ENCODE data around the gene NCOA7. TPM values are rescaled to one million over a fixed set of nuclear protein-coding genes. Genes with fewer than 3 reads are reported as not detected.

The NCOA7 gene
- total and polyA plus RNA-seq, 10 of the 15 experiments (the other 5 are each of a cell fraction or from before 2014, with no cell fraction given): 18.9 to 50.3 (median 34.2) TPM

DNA sequence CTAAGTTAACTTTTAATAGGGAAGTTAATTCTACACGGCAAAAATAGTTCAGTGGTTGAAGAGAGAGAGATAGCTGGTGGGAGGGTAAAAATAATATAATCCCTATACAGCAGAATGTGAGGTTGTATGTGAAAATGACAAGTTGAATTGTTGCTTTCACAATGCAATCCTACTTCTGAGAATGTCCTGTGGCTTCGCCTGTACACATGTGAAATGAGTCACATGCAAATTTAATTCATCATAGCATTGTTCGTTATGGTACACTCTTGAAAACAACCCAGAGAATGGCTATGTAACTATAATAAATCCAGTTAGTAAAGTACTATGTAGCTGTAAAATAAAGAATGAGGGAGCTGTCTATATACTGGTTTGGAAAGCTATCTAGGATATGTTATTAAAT lies 119.8 kb downstream of the NCOA7 start (continued):
- TF ChIP-seq, protein P1, sequence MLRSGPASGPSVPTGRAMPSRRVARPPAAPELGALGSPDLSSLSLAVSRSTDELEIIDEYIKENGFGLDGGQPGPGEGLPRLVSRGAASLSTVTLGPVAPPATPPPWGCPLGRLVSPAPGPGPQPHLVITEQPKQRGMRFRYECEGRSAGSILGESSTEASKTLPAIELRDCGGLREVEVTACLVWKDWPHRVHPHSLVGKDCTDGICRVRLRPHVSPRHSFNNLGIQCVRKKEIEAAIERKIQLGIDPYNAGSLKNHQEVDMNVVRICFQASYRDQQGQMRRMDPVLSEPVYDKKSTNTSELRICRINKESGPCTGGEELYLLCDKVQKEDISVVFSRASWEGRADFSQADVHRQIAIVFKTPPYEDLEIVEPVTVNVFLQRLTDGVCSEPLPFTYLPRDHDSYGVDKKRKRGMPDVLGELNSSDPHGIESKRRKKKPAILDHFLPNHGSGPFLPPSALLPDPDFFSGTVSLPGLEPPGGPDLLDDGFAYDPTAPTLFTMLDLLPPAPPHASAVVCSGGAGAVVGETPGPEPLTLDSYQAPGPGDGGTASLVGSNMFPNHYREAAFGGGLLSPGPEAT (IDR thresholded peaks at IDR 0.05; ENCODE audit: low read depth): peak; percentile 55; the same call in 1 of the 2 replicates
- TF ChIP-seq CBFB (IDR thresholded peaks at IDR 0.05; ENCODE audit: low read depth): peak; percentile 48; the same call in 1 of the 2 replicates
- TF ChIP-seq NBN (IDR thresholded peaks at IDR 0.05): no peak
- peak; percentile 93 for TF ChIP-seq RUNX3 (IDR thresholded peaks at IDR 0.05; ENCODE audit: low read length)
- TF ChIP-seq POLR2A (IDR thresholded peaks at IDR 0.05; ENCODE audit: low read depth, low read length): no peak
- TF ChIP-seq FOXM1 (IDR thresholded peaks at IDR 0.05; ENCODE audit: low read depth, low read length): peak; percentile 64; the same call in 1 of the 2 replicates
- no peak for TF ChIP-seq SP1 (IDR thresholded peaks at IDR 0.05; ENCODE audit: low read depth, low read length)
- no peak for TF ChIP-seq SIX5 (IDR thresholded peaks at IDR 0.05; ENCODE audit: low read depth, low read length, severe bottlenecking)
- TF ChIP-seq MXI1 (IDR thresholded peaks at IDR 0.05; ENCODE audit: low read depth, low read length): no peak
- TF ChIP-seq BRCA1 (IDR thresholded peaks at IDR 0.05; ENCODE audit: low read depth, low read length): no peak
- no peak for TF ChIP-seq ZNF274 (IDR thresholded peaks at IDR 0.05; ENCODE audit: insufficient read depth, insufficient read length)
- TF ChIP-seq, protein P2, sequence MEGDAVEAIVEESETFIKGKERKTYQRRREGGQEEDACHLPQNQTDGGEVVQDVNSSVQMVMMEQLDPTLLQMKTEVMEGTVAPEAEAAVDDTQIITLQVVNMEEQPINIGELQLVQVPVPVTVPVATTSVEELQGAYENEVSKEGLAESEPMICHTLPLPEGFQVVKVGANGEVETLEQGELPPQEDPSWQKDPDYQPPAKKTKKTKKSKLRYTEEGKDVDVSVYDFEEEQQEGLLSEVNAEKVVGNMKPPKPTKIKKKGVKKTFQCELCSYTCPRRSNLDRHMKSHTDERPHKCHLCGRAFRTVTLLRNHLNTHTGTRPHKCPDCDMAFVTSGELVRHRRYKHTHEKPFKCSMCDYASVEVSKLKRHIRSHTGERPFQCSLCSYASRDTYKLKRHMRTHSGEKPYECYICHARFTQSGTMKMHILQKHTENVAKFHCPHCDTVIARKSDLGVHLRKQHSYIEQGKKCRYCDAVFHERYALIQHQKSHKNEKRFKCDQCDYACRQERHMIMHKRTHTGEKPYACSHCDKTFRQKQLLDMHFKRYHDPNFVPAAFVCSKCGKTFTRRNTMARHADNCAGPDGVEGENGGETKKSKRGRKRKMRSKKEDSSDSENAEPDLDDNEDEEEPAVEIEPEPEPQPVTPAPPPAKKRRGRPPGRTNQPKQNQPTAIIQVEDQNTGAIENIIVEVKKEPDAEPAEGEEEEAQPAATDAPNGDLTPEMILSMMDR (IDR thresholded peaks at IDR 0.05 in 2 of 3, conservative IDR thresholded peaks at IDR 0.05 in 1 of 3; ENCODE audit: control insufficient read depth in 2 of 3, extremely low read depth in 1 of 3, insufficient read depth in 1 of 3, low read depth in 3 of 3, low read length in 3 of 3): no peak
- no peak for TF ChIP-seq GABPA (IDR thresholded peaks at IDR 0.05; ENCODE audit: low read depth)
- no peak for TF ChIP-seq ZNF207 (IDR thresholded peaks at IDR 0.05; ENCODE audit: borderline replicate concordance)
- no peak for TF ChIP-seq BMI1 (IDR thresholded peaks at IDR 0.05; ENCODE audit: borderline replicate concordance)
- 0 out of 2 replicates have a peak, but pooled peaks have one; percentile 25 for TF ChIP-seq TCF12 (IDR thresholded peaks at IDR 0.05; ENCODE audit: low read depth, low read length)
- TF ChIP-seq CREB1 (IDR thresholded peaks at IDR 0.05; ENCODE audit: low read depth): 0 out of 2 replicates have a peak, but pooled peaks have one; percentile 43
- peak; percentile 73 for TF ChIP-seq NFIC (IDR thresholded peaks at IDR 0.05; ENCODE audit: low read depth, low read length)
- 0 out of 2 replicates have a peak, but pooled peaks have one; percentile 79 for TF ChIP-seq STAT3 (IDR thresholded peaks at IDR 0.05; ENCODE audit: low read depth, low read length)
- TF ChIP-seq ZZZ3 (IDR thresholded peaks at IDR 0.05; ENCODE audit: control insufficient read depth, insufficient read length, low read depth): no peak
- TF ChIP-seq ZNF622 (IDR thresholded peaks at IDR 0.05): no peak
- peak; percentile 63; the same call in 1 of the 2 replicates for TF ChIP-seq PAX5 (IDR thresholded peaks at IDR 0.05; ENCODE audit: borderline replicate concordance, low read depth, low read length)
- no peak for TF ChIP-seq POLR2AphosphoS2 (IDR thresholded peaks at IDR 0.05; ENCODE audit: low read depth, low read length)
- TF ChIP-seq SUPT20H (IDR thresholded peaks at IDR 0.05; ENCODE audit: borderline replicate concordance, control insufficient read depth, low read depth, low read length): no peak
- TF ChIP-seq, protein P3, sequence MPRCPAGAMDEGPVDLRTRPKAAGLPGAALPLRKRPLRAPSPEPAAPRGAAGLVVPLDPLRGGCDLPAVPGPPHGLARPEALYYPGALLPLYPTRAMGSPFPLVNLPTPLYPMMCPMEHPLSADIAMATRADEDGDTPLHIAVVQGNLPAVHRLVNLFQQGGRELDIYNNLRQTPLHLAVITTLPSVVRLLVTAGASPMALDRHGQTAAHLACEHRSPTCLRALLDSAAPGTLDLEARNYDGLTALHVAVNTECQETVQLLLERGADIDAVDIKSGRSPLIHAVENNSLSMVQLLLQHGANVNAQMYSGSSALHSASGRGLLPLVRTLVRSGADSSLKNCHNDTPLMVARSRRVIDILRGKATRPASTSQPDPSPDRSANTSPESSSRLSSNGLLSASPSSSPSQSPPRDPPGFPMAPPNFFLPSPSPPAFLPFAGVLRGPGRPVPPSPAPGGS (IDR thresholded peaks at IDR 0.05; ENCODE audit: borderline replicate concordance, insufficient read depth, low read depth, low read length, poor library complexity, severe bottlenecking): no peak
- TF ChIP-seq, protein P4, sequence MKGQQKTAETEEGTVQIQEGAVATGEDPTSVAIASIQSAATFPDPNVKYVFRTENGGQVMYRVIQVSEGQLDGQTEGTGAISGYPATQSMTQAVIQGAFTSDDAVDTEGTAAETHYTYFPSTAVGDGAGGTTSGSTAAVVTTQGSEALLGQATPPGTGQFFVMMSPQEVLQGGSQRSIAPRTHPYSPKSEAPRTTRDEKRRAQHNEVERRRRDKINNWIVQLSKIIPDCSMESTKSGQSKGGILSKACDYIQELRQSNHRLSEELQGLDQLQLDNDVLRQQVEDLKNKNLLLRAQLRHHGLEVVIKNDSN (IDR thresholded peaks at IDR 0.05; ENCODE audit: borderline replicate concordance, extremely low read length, insufficient read depth, low read depth, low read length): no peak
- no peak for TF ChIP-seq ZNF217 (IDR thresholded peaks at IDR 0.05)
- no peak for TF ChIP-seq SIN3A (IDR thresholded peaks at IDR 0.05; ENCODE audit: low read depth, low read length)
- no peak for TF ChIP-seq ZNF24 (IDR thresholded peaks at IDR 0.05)

Measured in GM12878 (cell line).